GM12878 (cell line): ENCODE measurements around the gene CHD5. TPM values are rescaled to one million over a fixed set of nuclear protein-coding genes. Genes with fewer than 3 reads are reported as not detected.

Source experiments
- ATAC-seq: fragments of 200-7000 bp; cut with Tn5 transposase; 3 replicates; pipeline ENCODE4 v1.9.1; 2020; ENCODE audit warnings: mild to moderate bottlenecking, moderate library complexity
- BruUV-seq: library from RNA; stranded (reverse); fragments of 400-500 nt; replicated peaks from 2 replicates; lab custom pipeline; 2021; lab: Mats Ljungman, UMichigan
- CTCF ChIA-PET: fragments of 300-600 bp; sonication (Branson Sonifier 250); formaldehyde crosslinking; extraction: SDS; loops from one replicate; lab custom pipeline; 2021; ENCODE audit warnings: inconsistent platforms; lab: Yijun Ruan, JAX
- POLR2A ChIA-PET: fragments of 350-600 bp; formaldehyde crosslinking; extraction: SDS; loops from one replicate; lab custom pipeline; 2021; ENCODE audit warnings: inconsistent platforms; lab: Charles Lee
- RAD21 ChIA-PET: fragments of 300-600 bp; sonication (Branson Sonifier 250); formaldehyde crosslinking; loops from one replicate; lab custom pipeline; 2023; ENCODE audit warnings: antibody characterized with exemption; ENCODE audit not compliant: unreplicated experiment; lab: Charles Lee
- SMC1A ChIA-PET: fragments of 300-600 bp; sonication (Branson Sonifier 250); formaldehyde crosslinking; loops from one replicate; lab custom pipeline; 2023; ENCODE audit not compliant: unreplicated experiment, uncharacterized antibody; lab: Charles Lee
- DNase-seq: peaks from one replicate; pipeline ENCODE4 v3.0.0-alpha.2; 2011; ENCODE audit warnings: low read depth, low spot score
- FAIRE-seq: peaks from 3 replicates; lab custom pipeline; 2011; peaks lifted over from hg19 to GRCh38; lab: Jason Lieb, UNC
- H2AFZ ChIP-seq: 2 replicates; pipeline ENCODE4 v1.6.0; 2011; ENCODE audit warnings: low read depth, low read length, control low read depth; ENCODE audit not compliant: control insufficient read depth
- H3K27ac ChIP-seq: 2 replicates; pipeline ENCODE4 v1.5.1; 2011; ENCODE audit warnings: control low read depth; ENCODE audit not compliant: control insufficient read depth, insufficient read depth
- H3K27me3 ChIP-seq, 2 experiments: replicated peaks in 1 of 2; 2 replicates each; pipeline versions ENCODE4 v1.6.0 to v1.6.1; 2011; ENCODE audit warnings: low read length in 1 of 2; ENCODE audit not compliant: control insufficient read depth in 2 of 2, insufficient read depth in 2 of 2
- H3K36me3 ChIP-seq, 2 experiments: 2 replicates each; pipeline ENCODE4 v1.5.1; 2011; ENCODE audit warnings: low read length in 1 of 2; ENCODE audit not compliant: control insufficient read depth in 2 of 2, insufficient read depth in 2 of 2
- H3K4me1 ChIP-seq: 2 replicates; pipeline ENCODE4 v1.6.1; 2011; ENCODE audit warnings: mild to moderate bottlenecking, low read length, moderate library complexity, mixed read lengths; ENCODE audit not compliant: control insufficient read depth, insufficient read depth
- H3K4me2 ChIP-seq: 2 replicates; pipeline ENCODE4 v1.6.0; 2011; ENCODE audit warnings: control low read depth; ENCODE audit not compliant: control insufficient read depth, insufficient read depth
- H3K4me3 ChIP-seq: fragments of 200-600 bp; sonication (generic); 2 replicates; pipeline ENCODE4 v1.5.1; 2016
- H3K79me2 ChIP-seq: 2 replicates; pipeline ENCODE4 v1.6.0; 2011; ENCODE audit warnings: low read length; ENCODE audit not compliant: control insufficient read depth, insufficient read depth
- H3K9ac ChIP-seq: 2 replicates; pipeline ENCODE4 v1.8.0; 2011; ENCODE audit warnings: low read length, control low read depth, mixed read lengths; ENCODE audit not compliant: control insufficient read depth, insufficient read depth
- H3K9me3 ChIP-seq: replicated peaks from 3 replicates; pipeline ENCODE4 v1.5.1; 2011; ENCODE audit warnings: mild to moderate bottlenecking, low read length; ENCODE audit not compliant: control insufficient read depth, insufficient read depth
- H4K20me1 ChIP-seq: 2 replicates; pipeline ENCODE4 v1.6.0; 2011; ENCODE audit not compliant: control insufficient read depth, insufficient read depth
- BACH1 ChIP-seq: fragments of 450-650 bp; IDR thresholded peaks from 2 replicates; pipeline ENCODE4 v1.6.1; 2017; ENCODE audit warnings: mild to moderate bottlenecking, borderline replicate concordance
- MAX ChIP-seq: IDR thresholded peaks from 2 replicates; pipeline ENCODE4 v1.6.1; 2012; ENCODE audit warnings: low read depth, low read length, improper control_type of control experiment
- MYB ChIP-seq: fragments of 150-350 bp; IDR thresholded peaks from 2 replicates; pipeline ENCODE4 v1.6.1; 2014; ENCODE audit warnings: mild to moderate bottlenecking, low read depth, low read length, borderline replicate concordance
- NFIC ChIP-seq: IDR thresholded peaks from 2 replicates; pipeline ENCODE4 v1.6.1; 2012; ENCODE audit warnings: low read depth, mild to moderate bottlenecking, inconsistent platforms, low read length, moderate library complexity
- PKNOX1 ChIP-seq: fragments of 450-650 bp; IDR thresholded peaks from 2 replicates; pipeline ENCODE4 v1.6.1; 2016; ENCODE audit warnings: mild to moderate bottlenecking
- PML ChIP-seq: IDR thresholded peaks from 2 replicates; pipeline ENCODE4 v1.6.1; 2012; ENCODE audit warnings: low read length, inconsistent platforms
- SMARCA5 ChIP-seq: fragments of 450-650 bp; IDR thresholded peaks from 2 replicates; pipeline ENCODE4 v1.6.1; 2017; ENCODE audit warnings: mild to moderate bottlenecking
- SREBF2 ChIP-seq: IDR thresholded peaks from 2 replicates; pipeline ENCODE4 v1.6.1; 2012; ENCODE audit warnings: mild to moderate bottlenecking, low read length
- STAT1 ChIP-seq: fragments of 450-650 bp; conservative IDR thresholded peaks from 2 replicates; pipeline ENCODE4 v1.6.1; 2014; ENCODE audit warnings: antibody characterized with exemption, mild to moderate bottlenecking
- SUPT20H ChIP-seq: IDR thresholded peaks from 2 replicates; pipeline ENCODE4 v1.6.1; 2011; ENCODE audit warnings: low read depth, mild to moderate bottlenecking, low read length, moderate library complexity, borderline replicate concordance; ENCODE audit not compliant: control insufficient read depth
- TARDBP ChIP-seq: IDR thresholded peaks from 2 replicates; pipeline ENCODE4 v1.6.1; 2016; ENCODE audit warnings: borderline replicate concordance
- TCF3 ChIP-seq: IDR thresholded peaks from 2 replicates; pipeline ENCODE4 v1.6.1; 2012; ENCODE audit warnings: low read depth, mild to moderate bottlenecking, low read length, borderline replicate concordance; ENCODE audit not compliant: insufficient read depth
- TCF7 ChIP-seq: IDR thresholded peaks from 2 replicates; pipeline ENCODE4 v1.6.1; 2014; ENCODE audit warnings: antibody characterized with exemption, borderline replicate concordance
- WRNIP1 ChIP-seq: IDR thresholded peaks from 2 replicates; pipeline ENCODE4 v1.6.1; 2011; ENCODE audit warnings: low read depth, low read length, improper control_type of control experiment, borderline replicate concordance
- ZNF274 ChIP-seq: IDR thresholded peaks from one replicate; pipeline ENCODE4 v1.8.0; 2011; ENCODE audit not compliant: insufficient read length, insufficient read depth
- ZZZ3 ChIP-seq: IDR thresholded peaks from 2 replicates; pipeline ENCODE4 v1.6.1; 2011; ENCODE audit warnings: low read depth; ENCODE audit not compliant: control insufficient read depth, insufficient read length
- WGBS: methylation state at CpG from one replicate; pipeline ENCODE4 v1.1.6; 2016; ENCODE audit warnings: low lambda C conversion rate; ENCODE audit not compliant: insufficient replicate concordance, insufficient coverage; ENCODE audit errors: missing lambda C conversion rate; 5-methylcytosine and 5-hydroxymethylcytosine counted together
- in situ Hi-C: fragments of 300-500 bp; cut with MboI; formaldehyde crosslinking; loops from 9 replicates; pipeline ENCODE4 v1.14.3; 2018; ENCODE audit warnings: mixed read lengths
- intact Hi-C: fragments of 100-400 bp; cut with micrococcal nuclease; formaldehyde crosslinking; loops from one replicate; pipeline ENCODE4 v1.14.2; 2022; ENCODE audit not compliant: unreplicated experiment
- polyA plus RNA-seq, 11 experiments: library from polyadenylated mRNA; depleted of rRNA in 4 of 11; unstranded in 6 of 11; stranded (reverse) in 5 of 11; fragments of >200 nt; fragmentation: Nextera tagmentation in 4 of 11; fragmentation: Illumina TruSeq in 1 of 11; extraction: Ambion mirVana in 4 of 11; extraction: Trizol in 1 of 11; gene quantifications; 1 replicate in 1 of 11; 2 replicates in 10 of 11; pipeline versions ENCODE4 v1.2.1 to v1.2.3, GENCODE V29; 2011 to 2016; ENCODE audit warnings: inconsistent platforms in 2 of 11, missing spikeins in 2 of 11, low read depth in 1 of 11
- total RNA-seq, 4 experiments: library from RNA; depleted of rRNA in 3 of 4; stranded (reverse); fragments of >200 nt in 3 of 4; fragmentation: Illumina TruSeq in 1 of 4; extraction: Trizol in 1 of 4; gene quantifications; 2 replicates each; pipeline versions ENCODE4 v1.2.1 to v1.2.3, GENCODE V29; 2013 to 2021
- TF ChIP-seq, protein P1 (sequence below): fragments of 450-650 bp; IDR thresholded peaks from 2 replicates; pipeline ENCODE4 v1.6.1; 2017; ENCODE audit warnings: low read depth, mild to moderate bottlenecking, moderate library complexity

Gene CHD5
- total and polyA plus RNA-seq, 10 of the 15 experiments (the other 5 are each of a cell fraction or from before 2014, with no cell fraction given), result 0.03 to 0.49 (median 0.13) TPM; not detected in 3

- FAIRE-seq, result no peak
- Histone ChIP-seq H2AFZ (no peak overlapping the region), H3K9me3 (no peaks in the 10 kb centered on the region), H3K27me3 (no peaks in the 10 kb centered on the region; a peak in 2 of 4 replicates), H3K4me3 (no peak overlapping the region), H3K36me3 (no peaks in the 10 kb centered on the region), H3K9ac (no peak overlapping the region), H3K4me2 (no peak overlapping the region), H4K20me1 (no peaks in the 10 kb centered on the region), H3K4me1 (no peaks in the 10 kb centered on the region), H3K27ac (no peak overlapping the region), H3K79me2 (no peaks in the 10 kb centered on the region)
- ChIA-PET RAD21 (no interaction called here), SMC1A (no interaction called here), CTCF (no interaction called here), POLR2A (no interaction called here)
- WGBS, result 49% methylated on average over 32 of the region's 34 CpGs
- no TSS peak for BruUV-seq
- no peak for DNase-seq
- TF ChIP-seq, protein P1, sequence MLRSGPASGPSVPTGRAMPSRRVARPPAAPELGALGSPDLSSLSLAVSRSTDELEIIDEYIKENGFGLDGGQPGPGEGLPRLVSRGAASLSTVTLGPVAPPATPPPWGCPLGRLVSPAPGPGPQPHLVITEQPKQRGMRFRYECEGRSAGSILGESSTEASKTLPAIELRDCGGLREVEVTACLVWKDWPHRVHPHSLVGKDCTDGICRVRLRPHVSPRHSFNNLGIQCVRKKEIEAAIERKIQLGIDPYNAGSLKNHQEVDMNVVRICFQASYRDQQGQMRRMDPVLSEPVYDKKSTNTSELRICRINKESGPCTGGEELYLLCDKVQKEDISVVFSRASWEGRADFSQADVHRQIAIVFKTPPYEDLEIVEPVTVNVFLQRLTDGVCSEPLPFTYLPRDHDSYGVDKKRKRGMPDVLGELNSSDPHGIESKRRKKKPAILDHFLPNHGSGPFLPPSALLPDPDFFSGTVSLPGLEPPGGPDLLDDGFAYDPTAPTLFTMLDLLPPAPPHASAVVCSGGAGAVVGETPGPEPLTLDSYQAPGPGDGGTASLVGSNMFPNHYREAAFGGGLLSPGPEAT, result no peak
- TF ChIP-seq ZNF274 (no peak), PKNOX1 (no peak), PML (no peak), SMARCA5 (no peak), ZZZ3 (no peak), WRNIP1 (no peak), MAX (no peak), STAT1 (no peak), MYB (no peak), TARDBP (no peak), TCF7 (no peak), SUPT20H (no peak), TCF3 (no peak), BACH1 (no peak), SREBF2 (no peak), NFIC (no peak)
- ATAC-seq, result no peak
- intact Hi-C loops, result loop anchor here (5.0 kb wide), 1 partner anchor 50 kb away; no protein-coding TSS in a partner anchor
- in situ Hi-C loops, result no loop called here
Observed at GRCh38 chr1:6167391-6168303, 12.5 kb downstream of the CHD5 start.
